K562 (cell line): Measurements from ENCODE around the gene NAIF1. TPM values are rescaled to one million over a fixed set of nuclear protein-coding genes. Genes with fewer than 3 reads are reported as not detected.

Experiments used
- CBFA2T3 ChIP-seq: fragments of 450-650 bp; IDR thresholded peaks from 2 replicates; pipeline ENCODE4 v1.6.1; 2017
- HOXB6 ChIP-seq: fragments of 250-450 bp; sonication (Bioruptor Pico); IDR thresholded peaks from 2 replicates; pipeline ENCODE4 v1.5.1; 2022; ENCODE audit warnings: mild to moderate bottlenecking, borderline replicate concordance
- KDM5B ChIP-seq: fragments of 200-600 bp; sonication (generic); IDR thresholded peaks from 2 replicates; pipeline ENCODE4 v1.6.1; 2012; ENCODE audit warnings: low read depth, mild to moderate bottlenecking, moderate library complexity, low read length, control low read depth, inconsistent platforms; ENCODE audit not compliant: insufficient replicate concordance
- MXI1 ChIP-seq: IDR thresholded peaks from 2 replicates; pipeline ENCODE4 v1.6.1; 2011; ENCODE audit warnings: low read depth, mild to moderate bottlenecking, improper control_type of control experiment, low read length
- NONO ChIP-seq, 2 experiments: fragments of 200-400 bp in 1 of 2; fragments of 450-650 bp in 1 of 2; formaldehyde crosslinking in 1 of 2; IDR thresholded peaks; 2 replicates each; pipeline ENCODE4 v1.6.1; 2017; ENCODE audit warnings: low read depth in 2 of 2, mild to moderate bottlenecking in 2 of 2, moderate library complexity in 2 of 2, low read length in 1 of 2
- POLR2B ChIP-seq: fragments of 450-650 bp; IDR thresholded peaks from 2 replicates; pipeline ENCODE4 v1.6.1; 2018; ENCODE audit warnings: low read depth; ENCODE audit not compliant: partially characterized antibody
- PURB ChIP-seq: sonication (generic); formaldehyde crosslinking; IDR thresholded peaks from 2 replicates; pipeline ENCODE4 v1.9.0; 2021; ENCODE audit warnings: low read depth, mild to moderate bottlenecking, missing genetic modification reagents
- RAD51 ChIP-seq: fragments of 450-650 bp; IDR thresholded peaks from 2 replicates; pipeline ENCODE4 v1.7.1; 2016; ENCODE audit warnings: low read depth, mild to moderate bottlenecking, borderline replicate concordance
- RBM25 ChIP-seq: fragments of 200-400 bp; formaldehyde crosslinking; IDR thresholded peaks from 2 replicates; pipeline ENCODE4 v1.6.1; 2018; ENCODE audit warnings: low read length, low read depth, moderate library complexity; ENCODE audit not compliant: severe bottlenecking
- RERE ChIP-seq: sonication (generic); formaldehyde crosslinking; IDR thresholded peaks from 2 replicates; pipeline ENCODE4 v1.8.0; 2023; ENCODE audit warnings: missing genetic modification reagents, mild to moderate bottlenecking, borderline replicate concordance
- RFX1 ChIP-seq: fragments of 450-650 bp; IDR thresholded peaks from 2 replicates; pipeline ENCODE4 v1.6.1; 2016; ENCODE audit warnings: mild to moderate bottlenecking, moderate library complexity
- SAP30 ChIP-seq: fragments of 200-600 bp; sonication (generic); IDR thresholded peaks from 2 replicates; pipeline ENCODE4 v1.6.1; 2012; ENCODE audit warnings: borderline replicate concordance, low read depth, mild to moderate bottlenecking, moderate library complexity, low read length, control low read depth, inconsistent platforms; ENCODE audit not compliant: insufficient read depth, poor library complexity, severe bottlenecking
- SMAD3 ChIP-seq: fragments of 450-650 bp; formaldehyde crosslinking; conservative IDR thresholded peaks from 2 replicates; pipeline ENCODE4 v1.4.0; 2020; ENCODE audit warnings: mild to moderate bottlenecking
- TBP ChIP-seq: optimal IDR thresholded peaks from 2 replicates; pipeline ENCODE3; 2011; ENCODE audit warnings: low read depth, low read length, improper control_type of control experiment
- TEAD1 ChIP-seq, 2 experiments: fragments of 450-650 bp in 1 of 2; sonication (generic) in 1 of 2; formaldehyde crosslinking; IDR thresholded peaks; 2 replicates each; pipeline versions ENCODE4 v1.4.0 to v1.8.0; 2020 to 2022; ENCODE audit warnings: mild to moderate bottlenecking in 2 of 2, missing genetic modification reagents in 1 of 2
- U2AF2 ChIP-seq: fragments of 200-400 bp; formaldehyde crosslinking; optimal IDR thresholded peaks from 2 replicates; pipeline ENCODE3; 2017; ENCODE audit warnings: low read depth, mild to moderate bottlenecking, low read length
- XRCC3 ChIP-seq: fragments of 450-650 bp; IDR thresholded peaks from 2 replicates; pipeline ENCODE4 v1.6.1; 2017; ENCODE audit warnings: mild to moderate bottlenecking, moderate library complexity
- ZBTB1 ChIP-seq: sonication (generic); formaldehyde crosslinking; IDR thresholded peaks from 2 replicates; pipeline ENCODE4 v1.8.1; 2023; ENCODE audit warnings: missing genetic modification reagents, low read depth, mild to moderate bottlenecking, borderline replicate concordance
- ZBTB2 ChIP-seq: fragments of 450-650 bp; IDR thresholded peaks from 2 replicates; pipeline ENCODE4 v1.6.1; 2016; ENCODE audit warnings: antibody characterized with exemption
- ZNF584 ChIP-seq: fragments of 200-800 bp; sonication (Bioruptor generic); IDR thresholded peaks from 2 replicates; pipeline ENCODE4 v1.6.1; 2016; ENCODE audit warnings: low read depth, mild to moderate bottlenecking, missing genetic modification characterization, missing compliant biosample characterization
- polyA plus RNA-seq, 8 experiments: library from polyadenylated mRNA; depleted of rRNA in 4 of 8; stranded (reverse) in 5 of 8; unstranded in 3 of 8; fragments of >200 nt; fragmentation: Nextera tagmentation in 2 of 8; fragmentation: Illumina TruSeq in 1 of 8; extraction: Ambion mirVana in 2 of 8; extraction: Trizol in 1 of 8; gene quantifications; 2 replicates each; pipeline versions ENCODE4 v1.2.1 to v1.2.3, GENCODE V29; 2011 to 2014; ENCODE audit warnings: inconsistent platforms in 1 of 8, missing spikeins in 1 of 8
- total RNA-seq, 7 experiments: library from RNA; depleted of rRNA in 6 of 7; stranded (reverse); fragments of >200 nt in 6 of 7; fragmentation: Illumina TruSeq in 2 of 7; extraction: Trizol in 2 of 7; gene quantifications; 2 replicates each; pipeline versions ENCODE4 v1.2.1 to v1.2.3, GENCODE V29; 2011 to 2021; ENCODE audit warnings: low replicate concordance in 1 of 7

The NAIF1 gene
- total and polyA plus RNA-seq, 9 of the 15 experiments (the other 6 are each of a cell fraction or from before 2014, with no cell fraction given) = 4.8 to 26.6 (median 17.2) TPM

- TF ChIP-seq TBP (peak; percentile 76), MXI1 (no peak), ZBTB1 (CRISPR knock-in tag) (0 out of 2 replicates have a peak, but pooled peaks have one; percentile 10), POLR2B (peak; percentile 38), ZNF584 (CRISPR knock-in tag) (no peak), HOXB6 (CRISPR knock-in tag) (no peak), RBM25 (no peak), SMAD3 (CRISPR knock-in tag) (no peak), PURB (CRISPR knock-in tag) (no peak), U2AF2 (no peak), XRCC3 (no peak), RERE (0 out of 2 replicates have a peak, but pooled peaks have one; percentile 7), TEAD1 (CRISPR knock-in tag; IDR thresholded peaks at IDR 0.05) (peak in 1 of 2 experiments; percentile 41; a peak in 1 of 4 replicates), SAP30 (no peak), ZBTB2 (no peak), RFX1 (no peak), CBFA2T3 (no peak), NONO (IDR thresholded peaks at IDR 0.05; ENCODE audit: low read depth in 2 of 2, low read length in 1 of 2) (no peak), RAD51 (0 out of 2 replicates have a peak, but pooled peaks have one; percentile 8), KDM5B (peak; percentile 92)
Measured at GRCh38 chr9:128098297-128099230, 31.4 kb upstream of the NAIF1 start (continued).
